Activated T-helper 2 cell treated with anti-CD3 and anti-CD28 coated beads, Interferon-gamma antibody, Interleukin-2, Interleukin-4, amounts not matched to agents 10 μg/mL and 5 μg/mL and 100 μg/mL, durations not matched to agents 14 hours and 24 hours and 36 hours (primary cell): ENCODE results near the gene SMG9. TPM values are rescaled to one million over a fixed set of nuclear protein-coding genes. Genes with fewer than 3 reads are reported as not detected.

Experiments used
- DNase-seq: peaks from one replicate; pipeline ENCODE4 v3.0.0; 2021; ENCODE audit warnings: low spot score
- H3K27ac Mint-ChIP-seq: one replicate; pipeline ENCODE4 v1.8.0; 2021; ENCODE audit warnings: mixed read lengths
- H3K27me3 Mint-ChIP-seq: one replicate; pipeline ENCODE4 v1.8.0; 2021; ENCODE audit warnings: low read depth, mixed read lengths
- H3K36me3 Mint-ChIP-seq: one replicate; pipeline ENCODE4 v1.8.0; 2021; ENCODE audit warnings: low read depth, mixed read lengths
- H3K4me1 Mint-ChIP-seq: one replicate; pipeline ENCODE4 v1.8.0; 2021; ENCODE audit warnings: low read depth, mixed read lengths
- H3K4me3 Mint-ChIP-seq: one replicate; pipeline ENCODE4 v1.8.0; 2021; ENCODE audit warnings: low read depth, mild to moderate bottlenecking, moderate library complexity, mixed read lengths
- H3K9me3 Mint-ChIP-seq: one replicate; pipeline ENCODE4 v1.8.0; 2021; ENCODE audit warnings: mixed read lengths
- intact Hi-C: fragments of 100-400 bp; cut with micrococcal nuclease; formaldehyde crosslinking; loops from one replicate; pipeline ENCODE4 v1.15.1; 2023
- total RNA-seq: library from RNA; stranded (reverse); gene quantifications from 2 replicates; pipeline ENCODE4 v1.2.3, GENCODE V29; 2022

The SMG9 gene
- total RNA-seq, 1 donor from 2014 or later: 69.1 TPM

- DNase-seq: no peak
- H3K4me3 Mint-ChIP-seq: no peak overlapping the region
- peaks cover 1% of the 10 kb centered on the region for H3K4me1 Mint-ChIP-seq
- peaks cover 77% of the 10 kb centered on the region for H3K36me3 Mint-ChIP-seq
- no peaks in the 10 kb centered on the region for H3K27me3 Mint-ChIP-seq
- H3K27ac Mint-ChIP-seq: no peak overlapping the region
- no peaks in the 10 kb centered on the region for H3K9me3 Mint-ChIP-seq
- intact Hi-C loops: no loop called here
Measured at GRCh38 chr19:43743059-43743458, 11.7 kb downstream of the SMG9 start.

- no peaks in the 10 kb centered on the region for H3K27me3 Mint-ChIP-seq
- no peak overlapping the region for H3K27ac Mint-ChIP-seq
- peaks cover 81% of the 10 kb centered on the region for H3K36me3 Mint-ChIP-seq
- H3K4me1 Mint-ChIP-seq: peaks cover 1% of the 10 kb centered on the region
- DNase-seq: no peak
- intact Hi-C loops: no loop called here
- H3K9me3 Mint-ChIP-seq: no peaks in the 10 kb centered on the region
- no peak overlapping the region for H3K4me3 Mint-ChIP-seq
Measured at GRCh38 chr19:43741075-43741825, 13.5 kb downstream of the SMG9 start.

- no peak for DNase-seq
- Mint-ChIP-seq H3K4me3 (no peak overlapping the region), H3K27me3 (no peaks in the 10 kb centered on the region), H3K36me3 (peaks cover 78% of the 10 kb centered on the region), H3K9me3 (no peaks in the 10 kb centered on the region), H3K27ac (peak overlapping the region; percentile 20), H3K4me1 (no peaks in the 10 kb centered on the region)
- intact Hi-C loops: no loop called here
Measured at GRCh38 chr19:43739439-43740235, 15.1 kb downstream of the SMG9 start.

GRCh38 chr19:43738780-43739211, 16.0 kb downstream of the SMG9 start:
- H3K27me3 Mint-ChIP-seq: no peaks in the 10 kb centered on the region
- H3K36me3 Mint-ChIP-seq: peaks cover 73% of the 10 kb centered on the region
- intact Hi-C loops: no loop called here
- no peak for DNase-seq
- H3K9me3 Mint-ChIP-seq: no peaks in the 10 kb centered on the region
- no peak overlapping the region for H3K4me3 Mint-ChIP-seq
- no peak overlapping the region for H3K27ac Mint-ChIP-seq
- H3K4me1 Mint-ChIP-seq: no peaks in the 10 kb centered on the region

- Mint-ChIP-seq H3K27me3 (no peaks in the 10 kb centered on the region), H3K27ac (no peak overlapping the region), H3K4me1 (no peaks in the 10 kb centered on the region), H3K4me3 (no peak overlapping the region), H3K36me3 (peaks cover 74% of the 10 kb centered on the region), H3K9me3 (no peaks in the 10 kb centered on the region)
- DNase-seq: no peak
- intact Hi-C loops: no loop called here
Measured at GRCh38 chr19:43735957-43736356, 18.8 kb downstream of the SMG9 start.

- intact Hi-C loops: no loop called here
- no peak for DNase-seq
- peaks cover 68% of the 10 kb centered on the region for H3K36me3 Mint-ChIP-seq
- H3K4me3 Mint-ChIP-seq: no peak overlapping the region
- no peaks in the 10 kb centered on the region for H3K27me3 Mint-ChIP-seq
- no peak overlapping the region for H3K27ac Mint-ChIP-seq
- H3K4me1 Mint-ChIP-seq: no peaks in the 10 kb centered on the region
- no peaks in the 10 kb centered on the region for H3K9me3 Mint-ChIP-seq
Measured at GRCh38 chr19:43735013-43735412, 19.7 kb downstream of the SMG9 start.

- Mint-ChIP-seq H3K4me1 (no peaks in the 10 kb centered on the region), H3K9me3 (no peaks in the 10 kb centered on the region), H3K4me3 (no peak overlapping the region), H3K27me3 (no peaks in the 10 kb centered on the region), H3K36me3 (peaks cover 56% of the 10 kb centered on the region), H3K27ac (no peak overlapping the region)
- intact Hi-C loops: no loop called here
- no peak for DNase-seq
Measured at GRCh38 chr19:43731846-43732245, 22.9 kb downstream of the SMG9 start.

- Mint-ChIP-seq H3K9me3 (no peaks in the 10 kb centered on the region), H3K27me3 (no peaks in the 10 kb centered on the region), H3K36me3 (peaks cover 53% of the 10 kb centered on the region), H3K4me3 (no peak overlapping the region), H3K4me1 (no peaks in the 10 kb centered on the region), H3K27ac (no peak overlapping the region)
- no peak for DNase-seq
- intact Hi-C loops: no loop called here
Measured at GRCh38 chr19:43731346-43731745, 23.4 kb downstream of the SMG9 start.

GRCh38 chr19:43729919-43730318, 24.8 kb downstream of the SMG9 start:
- intact Hi-C loops: no loop called here
- H3K36me3 Mint-ChIP-seq: peaks cover 44% of the 10 kb centered on the region
- no peak overlapping the region for H3K27ac Mint-ChIP-seq
- H3K27me3 Mint-ChIP-seq: no peaks in the 10 kb centered on the region
- no peak for DNase-seq
- H3K9me3 Mint-ChIP-seq: no peaks in the 10 kb centered on the region
- H3K4me3 Mint-ChIP-seq: no peak overlapping the region
- H3K4me1 Mint-ChIP-seq: peaks cover 3% of the 10 kb centered on the region

GRCh38 chr19:43727593-43727853, 27.2 kb downstream of the SMG9 start:
- intact Hi-C loops: no loop called here
- H3K4me1 Mint-ChIP-seq: peaks cover 3% of the 10 kb centered on the region
- H3K4me3 Mint-ChIP-seq: no peak overlapping the region
- H3K9me3 Mint-ChIP-seq: no peaks in the 10 kb centered on the region
- no peak for DNase-seq
- H3K27me3 Mint-ChIP-seq: no peaks in the 10 kb centered on the region
- no peak overlapping the region for H3K27ac Mint-ChIP-seq
- peaks cover 27% of the 10 kb centered on the region for H3K36me3 Mint-ChIP-seq

- intact Hi-C loops: no loop called here
Measured at GRCh38 chr19:43726736-43727592, 27.8 kb downstream of the SMG9 start.

GRCh38 chr19:43725468-43725867, 29.3 kb downstream of the SMG9 start:
- Mint-ChIP-seq H3K27ac (no peak overlapping the region), H3K4me3 (no peak overlapping the region), H3K4me1 (peaks cover 3% of the 10 kb centered on the region), H3K27me3 (no peaks in the 10 kb centered on the region), H3K9me3 (no peaks in the 10 kb centered on the region), H3K36me3 (peaks cover 20% of the 10 kb centered on the region)
- intact Hi-C loops: no loop called here
- DNase-seq: no peak

More at GRCh38 chr19:43726736-43727592, 27.8 kb downstream of the SMG9 start:
- DNase-seq: no peak
- Mint-ChIP-seq H3K27ac (no peak overlapping the region), H3K4me3 (no peak overlapping the region), H3K9me3 (no peaks in the 10 kb centered on the region), H3K27me3 (no peaks in the 10 kb centered on the region), H3K4me1 (peaks cover 3% of the 10 kb centered on the region), H3K36me3 (peaks cover 22% of the 10 kb centered on the region)

- Mint-ChIP-seq H3K9me3 (no peaks in the 10 kb centered on the region), H3K4me3 (no peak overlapping the region), H3K36me3 (peaks cover 15% of the 10 kb centered on the region), H3K27me3 (no peaks in the 10 kb centered on the region), H3K4me1 (peaks cover 3% of the 10 kb centered on the region), H3K27ac (no peak overlapping the region)
- no peak for DNase-seq
- intact Hi-C loops: no loop called here
Measured at GRCh38 chr19:43724896-43725295, 29.9 kb downstream of the SMG9 start.
